HUES6 (cell line): Measurements from ENCODE around the gene TBCD.

Source experiments
- H3K27ac ChIP-seq: 2 replicates; pipeline ENCODE4 v1.7.0; 2013; ENCODE audit warnings: low read depth, mild to moderate bottlenecking, low read length, inconsistent platforms
- H3K27me3 ChIP-seq: 2 replicates; pipeline ENCODE4 v1.6.1; 2013; ENCODE audit warnings: low read length; ENCODE audit not compliant: control insufficient read depth, insufficient read depth
- H3K36me3 ChIP-seq: 2 replicates; pipeline ENCODE4 v1.6.1; 2013; ENCODE audit warnings: low read length; ENCODE audit not compliant: control insufficient read depth, insufficient read depth
- H3K4me1 ChIP-seq: 2 replicates; pipeline ENCODE4 v1.6.1; 2013; ENCODE audit warnings: low read length; ENCODE audit not compliant: control insufficient read depth, insufficient read depth
- H3K4me3 ChIP-seq: 2 replicates; pipeline ENCODE4 v1.5.1; 2013; ENCODE audit warnings: low read depth, low read length
- H3K9ac ChIP-seq: one replicate; pipeline ENCODE4 v1.6.1; 2013; ENCODE audit warnings: mild to moderate bottlenecking, low read length
- H3K9me3 ChIP-seq: 2 replicates; pipeline ENCODE4 v1.6.1; 2013; ENCODE audit warnings: low read depth, low read length; ENCODE audit not compliant: control insufficient read depth, insufficient read depth

The TBCD gene

GRCh38 chr17:82932518-82933310 lies 180.8 kb downstream of the TBCD start:
- H3K9ac ChIP-seq = no peak overlapping the region
- H3K27ac ChIP-seq = no peak overlapping the region
- peaks cover 92% of the 10 kb centered on the region for H3K36me3 ChIP-seq
- H3K4me1 ChIP-seq = no peaks in the 10 kb centered on the region
- H3K4me3 ChIP-seq = no peak overlapping the region
- no peaks in the 10 kb centered on the region for H3K27me3 ChIP-seq
- H3K9me3 ChIP-seq = no peaks in the 10 kb centered on the region

DNA sequence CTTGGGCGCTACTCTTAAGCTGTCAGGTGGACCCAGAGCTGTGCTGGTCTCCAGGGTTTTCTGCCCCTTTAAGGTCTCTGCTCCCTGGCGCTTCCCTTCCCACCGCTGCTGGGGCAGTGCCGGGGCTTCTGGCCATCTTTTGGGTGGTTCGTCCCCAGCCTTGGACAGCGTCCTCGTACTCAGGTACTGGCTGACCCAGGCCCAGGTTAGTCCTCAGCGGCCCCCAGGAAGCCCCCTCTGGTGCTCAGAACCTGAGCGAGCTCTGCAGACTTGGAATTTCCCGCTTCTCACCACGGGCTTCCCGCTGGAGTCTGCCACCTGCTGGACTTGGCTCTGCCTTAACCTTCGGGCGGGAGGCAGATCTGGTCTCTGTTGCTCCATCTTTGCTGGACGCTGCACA lies 182.0 kb downstream of the TBCD start:
- Histone ChIP-seq H3K9me3 (no peaks in the 10 kb centered on the region), H3K9ac (no peak overlapping the region), H3K27ac (no peak overlapping the region), H3K4me3 (no peak overlapping the region), H3K27me3 (no peaks in the 10 kb centered on the region), H3K36me3 (peaks cover 93% of the 10 kb centered on the region), H3K4me1 (no peaks in the 10 kb centered on the region)

DNA sequence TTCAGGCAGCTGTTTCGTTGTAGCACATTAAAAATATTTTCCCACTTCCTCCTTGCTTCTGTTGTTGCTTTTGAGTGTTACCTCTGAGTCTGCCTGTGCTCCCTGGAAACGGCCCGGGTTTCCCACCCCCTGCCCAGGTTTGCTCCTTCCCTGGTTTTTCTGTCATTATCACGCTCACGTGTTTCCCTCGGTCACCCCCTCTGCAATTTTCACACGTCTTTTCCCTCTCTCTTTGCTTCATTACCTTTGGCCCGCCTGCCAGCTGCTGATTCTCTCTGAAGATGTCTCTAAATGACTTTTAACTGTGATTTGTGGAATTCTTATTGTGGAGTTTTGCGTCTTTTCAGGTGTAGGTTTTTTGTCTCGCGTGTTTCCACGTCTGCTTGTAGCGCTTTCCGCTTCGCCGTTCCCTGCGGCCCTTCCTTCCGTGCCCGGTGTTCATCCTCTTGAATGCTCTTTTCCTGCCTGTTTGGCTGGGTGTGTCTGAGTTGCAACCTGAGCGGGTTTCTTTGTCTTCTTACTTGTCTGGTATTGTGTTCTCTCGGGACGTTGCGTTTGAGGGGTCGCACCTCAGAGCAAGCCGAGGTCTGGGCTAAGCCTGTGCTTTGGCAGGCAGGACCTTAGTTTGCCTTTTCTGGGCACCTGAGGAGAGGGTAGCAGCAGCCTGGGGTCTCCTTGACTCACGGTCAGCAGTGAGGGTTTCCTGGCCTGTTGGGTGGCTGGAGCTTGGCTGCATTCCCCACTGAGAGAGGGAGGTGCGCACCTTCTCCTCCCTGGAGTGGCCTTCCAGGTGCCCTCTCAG lies 184.3 kb downstream of the TBCD start:
- H3K4me3 ChIP-seq = no peak overlapping the region
- H3K9me3 ChIP-seq = no peaks in the 10 kb centered on the region
- H3K4me1 ChIP-seq = no peaks in the 10 kb centered on the region
- peak overlapping the region; percentile 40; the same call in 1 of the 2 replicates for H3K27ac ChIP-seq
- no peak overlapping the region for H3K9ac ChIP-seq
- H3K36me3 ChIP-seq = peaks cover 92% of the 10 kb centered on the region
- H3K27me3 ChIP-seq = no peaks in the 10 kb centered on the region

DNA sequence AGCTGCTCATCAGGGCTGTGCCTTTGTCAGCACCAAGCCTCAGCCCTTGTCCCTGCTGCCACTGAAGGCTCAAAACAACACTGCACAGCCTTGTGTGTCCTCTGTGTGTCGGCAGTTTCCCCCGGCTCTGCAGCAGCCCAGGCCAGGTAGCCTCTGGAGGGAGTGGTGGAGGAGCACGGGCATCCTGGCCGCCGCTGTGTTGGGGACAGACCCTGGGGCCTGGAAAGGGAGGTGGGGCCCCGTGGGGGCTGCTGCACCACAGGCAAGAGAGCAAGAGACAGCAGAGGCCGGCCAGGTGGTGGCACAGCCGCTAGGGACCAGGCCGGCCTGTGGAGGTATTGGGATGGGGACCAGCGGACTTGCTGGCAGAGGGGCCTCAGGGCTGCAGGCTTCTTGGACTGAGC lies 184.9 kb downstream of the TBCD start:
- H3K27me3 ChIP-seq = no peaks in the 10 kb centered on the region
- H3K27ac ChIP-seq = peak overlapping the region; percentile 40; the same call in 1 of the 2 replicates
- H3K36me3 ChIP-seq = peaks cover 92% of the 10 kb centered on the region
- no peak overlapping the region for H3K4me3 ChIP-seq
- no peaks in the 10 kb centered on the region for H3K4me1 ChIP-seq
- H3K9me3 ChIP-seq = no peaks in the 10 kb centered on the region
- no peak overlapping the region for H3K9ac ChIP-seq

- no peaks in the 10 kb centered on the region for H3K27me3 ChIP-seq
- peaks cover 92% of the 10 kb centered on the region for H3K36me3 ChIP-seq
- H3K4me1 ChIP-seq = no peaks in the 10 kb centered on the region
- 0 out of 2 replicates have a peak, but pooled peaks cover 5% of the 10 kb centered on the region for H3K9me3 ChIP-seq
- no peak overlapping the region for H3K27ac ChIP-seq
- H3K4me3 ChIP-seq = no peak overlapping the region
- no peak overlapping the region for H3K9ac ChIP-seq
Observed at GRCh38 chr17:82937411-82938371, 185.8 kb downstream of the TBCD start.

DNA sequence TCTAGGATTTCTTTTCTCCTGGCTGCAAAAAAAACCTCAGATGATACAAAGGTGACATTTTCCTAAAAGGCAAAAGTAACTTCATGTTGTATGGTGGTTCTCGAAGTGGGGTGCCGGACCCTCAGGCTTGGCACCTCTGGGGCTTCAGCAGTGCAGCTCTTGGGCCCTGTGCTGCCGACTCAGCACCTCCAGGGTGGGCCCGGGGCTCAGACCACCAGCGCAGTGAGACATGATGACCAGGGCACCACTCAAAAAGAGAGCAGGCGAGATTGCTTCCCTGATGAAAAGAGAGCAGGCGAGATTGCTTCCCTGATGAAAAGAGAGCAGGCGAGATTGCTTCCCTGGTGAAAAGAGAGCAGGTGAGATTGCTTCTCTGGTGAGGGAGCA lies 186.6 kb downstream of the TBCD start:
- Histone ChIP-seq H3K9ac (no peak overlapping the region), H3K4me1 (no peaks in the 10 kb centered on the region), H3K4me3 (no peak overlapping the region), H3K36me3 (peaks cover 92% of the 10 kb centered on the region), H3K9me3 (peaks cover 13% of the 10 kb centered on the region), H3K27ac (no peak overlapping the region), H3K27me3 (no peaks in the 10 kb centered on the region)

DNA sequence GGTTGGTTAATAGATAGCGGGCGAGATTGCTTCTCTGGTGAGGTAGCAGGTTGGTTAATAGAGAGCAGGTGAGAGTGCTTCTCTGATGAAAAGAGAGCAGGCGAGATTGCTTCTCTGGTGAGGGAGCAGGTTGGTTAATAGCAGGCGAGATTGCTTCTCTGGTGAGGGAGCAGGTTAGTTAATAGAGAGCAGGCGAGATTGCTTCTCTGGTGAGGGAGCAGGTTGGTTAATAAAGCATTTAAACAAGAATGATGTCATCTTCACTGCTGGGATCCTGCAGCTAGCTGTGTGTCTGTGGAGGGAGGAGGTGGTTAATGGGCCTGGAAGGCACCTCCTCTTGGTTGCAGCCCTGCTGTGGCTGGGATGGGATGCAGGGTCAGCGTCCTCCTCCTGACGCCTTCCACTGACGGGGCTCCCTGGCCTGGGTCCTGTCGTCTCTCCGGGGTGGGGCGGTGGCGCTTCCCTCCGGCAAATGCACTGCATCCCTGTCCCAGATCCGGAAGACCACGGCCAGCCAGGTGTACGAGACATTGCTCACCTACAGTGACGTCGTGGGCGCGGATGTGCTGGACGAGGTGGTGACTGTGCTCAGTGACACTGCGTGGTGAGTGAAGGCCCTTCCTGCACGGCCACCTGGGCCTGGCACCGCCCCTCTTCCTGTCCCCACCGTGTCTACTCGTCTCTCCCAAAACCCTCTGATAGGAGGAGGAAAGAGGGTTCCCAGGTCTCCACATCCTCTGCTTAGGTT lies 187.2 kb downstream of the TBCD start:
- Histone ChIP-seq H3K4me3 (no peak overlapping the region), H3K4me1 (no peaks in the 10 kb centered on the region), H3K36me3 (peaks cover 92% of the 10 kb centered on the region), H3K27ac (no peak overlapping the region), H3K9ac (no peak overlapping the region), H3K9me3 (peaks cover 18% of the 10 kb centered on the region), H3K27me3 (no peaks in the 10 kb centered on the region)

DNA sequence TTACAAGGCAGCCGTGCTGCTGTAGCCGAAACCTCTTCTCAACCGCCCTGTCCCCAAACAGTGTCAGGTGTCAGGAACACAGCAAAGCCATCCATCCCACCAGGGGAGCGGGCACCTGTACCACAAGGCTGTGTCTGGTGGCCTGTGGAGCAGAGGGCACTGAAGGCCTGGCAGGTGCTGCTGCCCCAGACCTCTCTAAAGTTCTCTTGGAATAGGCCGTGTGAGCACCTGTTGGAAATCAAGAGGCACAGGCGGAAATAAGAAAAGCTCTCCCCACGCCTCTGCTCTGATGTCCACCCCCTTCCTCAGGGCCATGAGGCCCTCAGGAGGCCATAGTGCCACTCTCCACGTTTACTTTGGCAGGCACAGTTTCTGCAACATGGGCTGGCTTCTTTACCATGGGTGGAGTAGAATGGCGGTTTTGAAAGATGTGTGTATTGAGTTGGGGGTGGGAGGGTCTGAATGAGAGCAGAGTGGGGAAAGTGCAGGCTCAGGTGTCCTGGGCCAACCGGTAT lies 187.8 kb downstream of the TBCD start:
- H3K9ac ChIP-seq = no peak overlapping the region
- no peaks in the 10 kb centered on the region for H3K4me1 ChIP-seq
- H3K9me3 ChIP-seq = peaks cover 25% of the 10 kb centered on the region
- peaks cover 94% of the 10 kb centered on the region for H3K36me3 ChIP-seq
- H3K4me3 ChIP-seq = no peak overlapping the region
- H3K27ac ChIP-seq = no peak overlapping the region
- no peaks in the 10 kb centered on the region for H3K27me3 ChIP-seq

DNA sequence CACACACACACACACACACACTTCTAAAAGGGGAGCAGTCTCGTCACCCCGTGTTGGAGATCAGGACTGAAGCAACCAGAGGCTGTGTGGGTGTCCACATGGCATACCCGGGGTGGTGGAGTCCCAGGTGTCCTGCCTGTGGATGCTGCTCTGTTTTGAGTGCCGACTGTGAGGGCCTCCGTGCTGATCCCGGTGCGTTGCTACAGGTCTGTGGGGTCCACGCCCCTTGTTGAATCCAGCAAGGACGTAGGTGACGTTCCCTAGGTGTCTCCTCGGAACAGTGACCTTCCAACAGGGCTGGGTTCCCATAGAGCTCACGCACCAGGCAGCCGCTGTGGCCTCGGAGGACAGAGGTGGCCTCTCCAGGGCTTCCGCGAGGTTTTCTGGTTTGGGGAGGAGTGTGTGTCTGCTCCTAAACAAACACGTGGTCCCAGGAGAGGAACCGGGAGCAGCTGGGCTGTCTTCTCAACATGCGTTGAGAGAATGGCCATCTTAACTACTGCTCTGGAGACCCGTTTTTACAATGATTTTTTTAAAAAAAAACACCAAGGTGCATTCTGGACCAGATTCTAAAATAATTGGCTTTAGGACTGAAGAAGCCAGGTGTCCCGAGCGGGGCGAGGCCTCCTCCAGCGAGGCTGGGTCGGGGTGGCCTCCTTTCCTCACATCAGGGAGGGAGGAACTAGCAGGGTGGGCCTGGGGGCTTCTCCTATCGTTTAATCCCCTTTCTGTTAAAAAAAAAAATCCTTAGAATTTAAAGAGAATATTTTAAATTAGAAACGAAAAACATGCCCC lies 188.6 kb downstream of the TBCD start:
- Histone ChIP-seq H3K9me3 (peaks cover 32% of the 10 kb centered on the region), H3K9ac (no peak overlapping the region), H3K4me3 (no peak overlapping the region), H3K27ac (no peak overlapping the region), H3K4me1 (no peaks in the 10 kb centered on the region), H3K36me3 (peaks cover 90% of the 10 kb centered on the region), H3K27me3 (no peaks in the 10 kb centered on the region)
